MM.1S (cell line): ENCODE results near the gene MEIS2.

Experiments used
- DNase-seq: peaks from one replicate; pipeline ENCODE4 v3.0.0-alpha.2; 2015
- H2AFZ ChIP-seq: fragments of 300-600 bp; sonication (generic); 2 replicates; pipeline ENCODE4 v1.6.0; 2016; ENCODE audit warnings: antibody characterized with exemption, low read length
- H3F3A ChIP-seq: fragments of 300-600 bp; sonication (generic); 2 replicates; pipeline ENCODE4 v1.6.1; 2016; ENCODE audit warnings: mild to moderate bottlenecking, antibody characterized with exemption, low read length, moderate library complexity, mixed read lengths; ENCODE audit not compliant: insufficient read depth
- H3K27ac ChIP-seq: fragments of 300-600 bp; sonication (generic); 2 replicates; pipeline ENCODE4 v1.5.1; 2016; ENCODE audit warnings: mild to moderate bottlenecking, low read length
- H3K27me3 ChIP-seq: fragments of 300-600 bp; sonication (generic); replicated peaks from 2 replicates; pipeline ENCODE4 v1.6.0; 2016; ENCODE audit warnings: low read length; ENCODE audit not compliant: insufficient read depth
- H3K36me3 ChIP-seq: fragments of 300-600 bp; sonication (generic); replicated peaks from 2 replicates; pipeline ENCODE4 v1.6.1; 2016; ENCODE audit warnings: mild to moderate bottlenecking, low read length, mixed read lengths; ENCODE audit not compliant: insufficient read depth
- H3K4me1 ChIP-seq: fragments of 300-600 bp; sonication (generic); 2 replicates; pipeline ENCODE4 v1.6.1; 2016; ENCODE audit warnings: low read length, mixed read lengths
- H3K4me2 ChIP-seq: fragments of 300-600 bp; sonication (generic); 2 replicates; pipeline ENCODE4 v1.6.0; 2016; ENCODE audit warnings: low read depth, low read length
- H3K4me3 ChIP-seq: fragments of 300-600 bp; sonication (generic); 2 replicates; pipeline ENCODE4 v1.5.1; 2016; ENCODE audit warnings: low read length, mixed read lengths
- H3K79me2 ChIP-seq: fragments of 300-600 bp; sonication (generic); 2 replicates; pipeline ENCODE4 v1.6.1; 2016; ENCODE audit warnings: mixed run types, low read length, mixed read lengths
- H3K9ac ChIP-seq: fragments of 300-600 bp; sonication (generic); 2 replicates; pipeline ENCODE4 v1.6.1; 2016; ENCODE audit warnings: low read length, mixed read lengths
- H3K9me2 ChIP-seq: fragments of 300-600 bp; sonication (generic); replicated peaks from 2 replicates; pipeline ENCODE4 v1.6.1; 2016; ENCODE audit warnings: mild to moderate bottlenecking, low read length, mixed read lengths; ENCODE audit not compliant: insufficient read depth
- H3K9me3 ChIP-seq: fragments of 300-600 bp; sonication (generic); replicated peaks from 2 replicates; pipeline ENCODE4 v1.6.1; 2016; ENCODE audit warnings: mild to moderate bottlenecking, low read length, mixed read lengths; ENCODE audit not compliant: insufficient read depth
- H4K20me1 ChIP-seq: fragments of 300-600 bp; sonication (generic); 2 replicates; pipeline ENCODE4 v1.6.1; 2016; ENCODE audit warnings: mild to moderate bottlenecking, low read length, moderate library complexity, mixed read lengths; ENCODE audit not compliant: insufficient read depth
- CTCF ChIP-seq: fragments of 300-600 bp; sonication (generic); IDR thresholded peaks from 2 replicates; pipeline ENCODE4 v1.5.1; 2016; ENCODE audit warnings: antibody characterized with exemption, low read length, mixed read lengths
- EZH2 ChIP-seq: fragments of 300-600 bp; sonication (generic); optimal IDR thresholded peaks from 2 replicates; pipeline ENCODE3; 2017; ENCODE audit warnings: low read depth, mild to moderate bottlenecking, antibody characterized with exemption, low read length, mixed read lengths
- EZH2phosphoT487 ChIP-seq: fragments of 300-600 bp; sonication (generic); IDR thresholded peaks from 2 replicates; pipeline ENCODE4 v1.6.1; 2018; ENCODE audit warnings: antibody characterized with exemption, low read length

The MEIS2 gene

GRCh38 chr15:37086120-37086519, 14.2 kb downstream of the MEIS2 start:
- no peaks in the 10 kb centered on the region for H3K79me2 ChIP-seq
- no peaks in the 10 kb centered on the region for H3K27me3 ChIP-seq
- no peaks in the 10 kb centered on the region for H3K36me3 ChIP-seq
- DNase-seq = no peak
- no peaks in the 10 kb centered on the region for H3K9me3 ChIP-seq
- H2AFZ ChIP-seq = no peak overlapping the region
- H3K4me3 ChIP-seq = no peak overlapping the region
- no peaks in the 10 kb centered on the region for H3K9me2 ChIP-seq
- no peak overlapping the region for H3K27ac ChIP-seq
- no peak overlapping the region for H3K9ac ChIP-seq
- H3K4me1 ChIP-seq = no peaks in the 10 kb centered on the region
- no peak overlapping the region for H3K4me2 ChIP-seq
- no peaks in the 10 kb centered on the region for H3F3A ChIP-seq
- TF ChIP-seq EZH2phosphoT487 = no peak
- no peak for TF ChIP-seq CTCF
- no peak for TF ChIP-seq EZH2
- no peaks in the 10 kb centered on the region for H4K20me1 ChIP-seq

- Histone ChIP-seq H3K4me1 (no peaks in the 10 kb centered on the region), H4K20me1 (no peaks in the 10 kb centered on the region), H3K27me3 (no peaks in the 10 kb centered on the region), H3F3A (no peaks in the 10 kb centered on the region), H3K9me3 (no peaks in the 10 kb centered on the region), H3K79me2 (no peaks in the 10 kb centered on the region), H3K27ac (no peak overlapping the region), H2AFZ (no peak overlapping the region), H3K9me2 (no peaks in the 10 kb centered on the region), H3K4me3 (no peak overlapping the region), H3K36me3 (no peaks in the 10 kb centered on the region), H3K9ac (no peak overlapping the region), H3K4me2 (no peak overlapping the region)
- TF ChIP-seq EZH2 (no peak), EZH2phosphoT487 (no peak), CTCF (no peak)
- DNase-seq = no peak
Measured at GRCh38 chr15:37084602-37085001, 15.7 kb downstream of the MEIS2 start.

DNA sequence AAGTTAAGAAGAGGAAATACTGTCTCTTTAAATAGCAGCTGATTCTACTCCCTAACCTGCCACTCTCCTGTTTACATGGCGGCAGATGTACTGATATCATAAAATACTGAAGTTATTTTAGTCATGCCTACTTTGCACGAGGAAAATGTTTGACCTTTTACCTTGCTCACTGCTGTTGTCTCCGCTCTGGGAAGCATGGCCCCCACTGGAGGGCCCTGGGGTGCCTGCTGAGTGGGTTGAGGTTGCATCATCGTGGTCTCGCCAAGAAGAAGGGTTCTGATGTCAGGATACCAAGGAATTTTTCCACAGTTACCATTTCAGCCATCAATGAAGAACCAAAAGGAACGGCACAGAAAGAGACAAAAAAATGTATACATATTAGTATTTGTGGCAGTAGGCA, 16.7 kb downstream of the MEIS2 start:
- no peaks in the 10 kb centered on the region for H3F3A ChIP-seq
- TF ChIP-seq EZH2phosphoT487 (no peak), CTCF (no peak), EZH2 (no peak)
- H2AFZ ChIP-seq = no peak overlapping the region
- no peak overlapping the region for H3K27ac ChIP-seq
- no peaks in the 10 kb centered on the region for H3K79me2 ChIP-seq
- no peak overlapping the region for H3K9ac ChIP-seq
- H3K4me3 ChIP-seq = no peak overlapping the region
- no peaks in the 10 kb centered on the region for H3K36me3 ChIP-seq
- no peaks in the 10 kb centered on the region for H3K9me2 ChIP-seq
- no peaks in the 10 kb centered on the region for H3K27me3 ChIP-seq
- H3K9me3 ChIP-seq = no peaks in the 10 kb centered on the region
- no peaks in the 10 kb centered on the region for H3K4me1 ChIP-seq
- H4K20me1 ChIP-seq = no peaks in the 10 kb centered on the region
- no peak for DNase-seq
- no peak overlapping the region for H3K4me2 ChIP-seq

- H3K9me2 ChIP-seq = no peaks in the 10 kb centered on the region
- TF ChIP-seq EZH2phosphoT487 (no peak), CTCF (no peak), EZH2 (no peak)
- H3K9me3 ChIP-seq = no peaks in the 10 kb centered on the region
- H4K20me1 ChIP-seq = no peaks in the 10 kb centered on the region
- H3K27ac ChIP-seq = no peak overlapping the region
- no peak for DNase-seq
- no peaks in the 10 kb centered on the region for H3K36me3 ChIP-seq
- H3K9ac ChIP-seq = no peak overlapping the region
- no peaks in the 10 kb centered on the region for H3K4me1 ChIP-seq
- no peaks in the 10 kb centered on the region for H3F3A ChIP-seq
- no peak overlapping the region for H3K4me2 ChIP-seq
- no peak overlapping the region for H2AFZ ChIP-seq
- no peak overlapping the region for H3K4me3 ChIP-seq
- H3K27me3 ChIP-seq = no peaks in the 10 kb centered on the region
- no peaks in the 10 kb centered on the region for H3K79me2 ChIP-seq
Measured at GRCh38 chr15:37081983-37082382, 18.4 kb downstream of the MEIS2 start.
